ENCODE measurements around the gene CDKAL1.

GRCh38 chr6:20606831-20607230 is 72.6 kb downstream of the CDKAL1 start:
- TF ChIP-seq SIN3A (IDR thresholded peaks at IDR 0.05; ENCODE audit: borderline replicate concordance, insufficient read depth, low read length) (no peak), POLR2AphosphoS5 (IDR thresholded peaks at IDR 0.05; ENCODE audit: low read depth, low read length) (no peak)
